ENCODE measurements around the gene NAA50. TPM values are rescaled to one million over a fixed set of nuclear protein-coding genes. Genes with fewer than 3 reads are reported as not detected.

Gene NAA50
- total RNA-seq, 1 experiment from 2014 or later, result 10.9 TPM

GRCh38 chr3:113696658-113697499 lies 49.2 kb downstream of the NAA50 start:
- peak; percentile 99 for DNase-seq (ENCODE audit: low read depth)
- in situ Hi-C loops (cut with HindIII; ENCODE audit: low pct_unique_long_range_greater_than_20kb, low sequenced_read_pairs), result no loop called here

DNA sequence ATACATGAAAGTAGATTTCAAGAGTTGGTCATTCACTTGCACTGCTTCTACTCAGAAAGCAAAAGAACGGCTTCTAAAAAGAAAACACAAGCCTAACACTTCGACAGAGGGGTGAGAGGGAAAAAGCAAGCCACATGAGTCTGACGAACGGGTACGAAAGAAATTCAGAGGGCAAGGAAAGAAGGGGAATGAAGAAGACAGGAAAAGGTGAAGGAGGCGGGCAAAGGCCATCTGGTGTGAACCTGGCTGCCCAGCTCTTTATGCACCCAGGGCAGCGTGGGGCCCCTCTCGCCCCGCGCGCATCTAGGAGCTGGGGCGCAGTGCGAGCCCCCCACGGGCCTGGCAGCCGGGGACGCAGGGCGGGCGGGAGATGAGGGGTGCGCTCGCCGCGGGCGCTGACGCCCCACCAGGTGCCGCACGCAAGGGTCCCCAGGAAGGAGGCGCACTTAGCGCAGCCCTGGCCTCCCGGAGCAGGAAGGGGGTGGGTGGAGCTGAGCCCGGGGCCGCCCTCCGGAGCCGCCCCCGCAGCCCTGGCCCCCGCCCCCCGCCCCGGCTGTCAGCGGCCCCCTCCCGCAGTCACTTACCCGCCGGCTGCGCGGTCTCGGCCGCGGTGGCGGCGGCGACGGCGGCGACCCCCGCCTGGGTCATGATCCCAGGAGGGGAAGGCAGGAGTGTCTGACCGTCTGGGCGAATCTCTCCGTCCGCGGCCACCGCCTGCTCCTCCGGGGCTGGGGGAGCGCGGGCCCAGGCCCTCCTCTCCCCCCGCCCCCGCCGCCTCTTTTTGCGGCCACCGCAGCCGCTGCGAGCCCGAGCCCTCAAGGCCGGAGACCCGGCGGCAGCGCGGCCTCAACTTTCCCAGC lies 50.0 kb downstream of the NAA50 start, which contains the start of gene USF3:
Gene USF3, minus strand, starts transcription at position 857 of the 860 bp plus-strand sequence. CDS start 21,764 bp downstream, outside the sequence.
- in situ Hi-C loops (cut with HindIII; ENCODE audit: low pct_unique_long_range_greater_than_20kb, low sequenced_read_pairs), result no loop called here
- DNase-seq (ENCODE audit: low read depth), result peak; percentile 63

GRCh38 chr3:113695431-113695785 lies 50.6 kb downstream of the NAA50 start:
- no peak for DNase-seq (ENCODE audit: low read depth)
- in situ Hi-C loops (cut with HindIII; ENCODE audit: low pct_unique_long_range_greater_than_20kb, low sequenced_read_pairs), result no loop called here

- no peak for DNase-seq (ENCODE audit: low read depth)
- in situ Hi-C loops (cut with HindIII; ENCODE audit: low pct_unique_long_range_greater_than_20kb, low sequenced_read_pairs), result no loop called here
These were observed 55.6 kb downstream of the NAA50 start for GRCh38 chr3:113690482-113690881.

DNA sequence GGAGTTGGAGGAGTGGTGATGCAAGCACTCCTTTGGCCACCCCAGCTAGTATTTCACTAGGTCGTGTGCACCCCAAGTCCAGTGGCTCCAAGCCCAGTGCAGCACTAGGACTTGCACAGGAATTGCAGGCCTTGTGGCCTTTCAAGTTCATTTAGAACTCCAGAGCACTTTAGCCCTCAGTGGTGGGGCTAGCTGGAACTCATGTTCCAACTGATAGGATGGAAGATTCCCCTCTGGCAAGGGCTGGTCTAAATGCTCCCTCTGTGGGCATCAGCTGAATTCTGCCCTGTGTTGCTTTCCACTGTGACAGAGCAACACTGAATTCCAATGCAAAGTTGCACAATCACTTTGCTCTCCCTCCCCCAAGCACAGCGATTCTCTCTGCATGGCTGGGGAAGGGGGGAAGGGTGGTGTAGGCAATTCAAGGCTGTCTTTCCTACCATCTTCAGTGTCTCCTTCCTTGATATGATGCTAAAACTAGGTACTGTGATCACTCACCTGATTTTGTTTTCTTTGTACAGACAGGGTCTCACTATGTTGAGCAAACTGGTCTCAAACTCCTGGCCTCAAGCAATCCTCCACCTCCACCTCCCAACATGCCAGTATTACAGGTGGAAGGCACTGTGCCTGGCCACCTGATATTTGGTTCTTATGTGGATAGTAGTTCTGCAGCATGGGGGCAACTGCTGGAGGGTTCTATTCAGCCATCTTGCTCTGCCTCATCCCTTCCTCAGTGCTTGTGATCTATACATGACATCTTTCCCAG lies 59.9 kb downstream of the NAA50 start:
- in situ Hi-C loops (cut with HindIII; ENCODE audit: low pct_unique_long_range_greater_than_20kb, low sequenced_read_pairs), result no loop called here
- DNase-seq (ENCODE audit: low read depth), result no peak

DNA sequence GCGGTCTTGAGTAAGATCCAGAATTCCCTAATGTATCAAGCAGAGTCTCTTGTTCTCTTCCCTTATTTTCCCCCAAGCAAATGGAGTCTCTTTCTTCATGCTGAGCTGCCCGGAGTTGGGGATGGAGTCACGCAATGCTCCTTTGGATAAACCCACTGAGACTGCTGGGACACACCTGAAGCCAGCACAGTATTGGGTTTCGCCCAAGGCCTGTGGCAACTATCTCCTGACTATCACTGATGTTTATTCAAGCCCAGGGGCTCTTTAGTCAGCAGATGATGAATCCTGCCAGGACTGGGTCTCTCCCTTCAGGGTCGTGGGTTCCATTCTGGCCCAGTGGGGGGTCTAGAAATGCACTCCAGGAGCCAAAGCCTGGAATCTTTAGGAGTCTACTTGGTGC lies 60.9 kb downstream of the NAA50 start:
- no peak for DNase-seq (ENCODE audit: low read depth)
- in situ Hi-C loops (cut with HindIII; ENCODE audit: low pct_unique_long_range_greater_than_20kb, low sequenced_read_pairs), result no loop called here

GRCh38 chr3:113684271-113684819 lies 61.7 kb downstream of the NAA50 start:
- in situ Hi-C loops (cut with HindIII; ENCODE audit: low pct_unique_long_range_greater_than_20kb, low sequenced_read_pairs), result no loop called here
- DNase-seq (ENCODE audit: low read depth), result no peak

GRCh38 chr3:113678773-113679172 lies 67.3 kb downstream of the NAA50 start:
- DNase-seq (ENCODE audit: low read depth), result no peak
- in situ Hi-C loops (cut with HindIII; ENCODE audit: low pct_unique_long_range_greater_than_20kb, low sequenced_read_pairs), result no loop called here

GRCh38 chr3:113677737-113678136 lies 68.3 kb downstream of the NAA50 start:
- in situ Hi-C loops (cut with HindIII; ENCODE audit: low pct_unique_long_range_greater_than_20kb, low sequenced_read_pairs), result no loop called here
- DNase-seq (ENCODE audit: low read depth), result no peak

DNA sequence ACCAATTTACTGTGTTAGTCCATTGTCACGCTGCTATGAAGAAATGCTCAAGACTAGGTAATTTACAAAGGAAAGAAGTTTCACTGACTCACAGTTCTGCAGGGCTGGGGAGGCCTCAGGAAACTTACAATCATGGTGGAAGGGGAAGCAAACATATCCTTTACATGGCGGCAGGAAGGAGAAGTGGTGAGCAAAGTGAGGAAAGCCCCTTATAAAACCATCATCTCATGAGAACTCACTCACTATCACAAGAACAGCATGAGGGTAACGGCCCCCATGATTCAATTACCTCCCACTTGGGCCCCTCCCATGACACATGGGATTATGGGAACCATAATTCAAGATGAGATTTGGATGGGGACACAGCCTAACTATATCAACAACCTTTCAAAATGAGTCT lies 69.8 kb downstream of the NAA50 start:
- in situ Hi-C loops (cut with HindIII; ENCODE audit: low pct_unique_long_range_greater_than_20kb, low sequenced_read_pairs), result no loop called here
- no peak for DNase-seq (ENCODE audit: low read depth)

GRCh38 chr3:113673593-113673992 lies 72.5 kb downstream of the NAA50 start:
- DNase-seq (ENCODE audit: low read depth), result no peak
- in situ Hi-C loops (cut with HindIII; ENCODE audit: low pct_unique_long_range_greater_than_20kb, low sequenced_read_pairs), result no loop called here

- in situ Hi-C loops (cut with HindIII; ENCODE audit: low pct_unique_long_range_greater_than_20kb, low sequenced_read_pairs), result no loop called here
- DNase-seq (ENCODE audit: low read depth), result no peak
These were observed 78.0 kb downstream of the NAA50 start for GRCh38 chr3:113668015-113668414.

Other genes with a start within 250 kb of the NAA50 start
- 10.2 and 33.6 TPM in 2 replicates for gene SPICE1, start 231.1 kb downstream of the NAA50 start, total RNA-seq (2014; rRNA removed; shearing (Covaris generic); ENCODE audit: low replicate concordance)
- gene SIDT1, start 213.7 kb downstream of the NAA50 start, total RNA-seq (2014; rRNA removed; shearing (Covaris generic); ENCODE audit: low replicate concordance), result not detected in 2 replicates
- gene USF3, start 49.6 kb downstream of the NAA50 start, total RNA-seq (2014; rRNA removed; shearing (Covaris generic); ENCODE audit: low replicate concordance), result 0.44 and 1.3 TPM in 2 replicates
- gene ATP6V1A, start 786 bp upstream of the NAA50 start, total RNA-seq (2014; rRNA removed; shearing (Covaris generic); ENCODE audit: low replicate concordance), result 27.7 and 32.1 TPM in 2 replicates
- gene GRAMD1C, start 92.5 kb upstream of the NAA50 start, total RNA-seq (2014; rRNA removed; shearing (Covaris generic); ENCODE audit: low replicate concordance), result 0.38 and 7.1 TPM in 2 replicates
- gene ZDHHC23, start 201.8 kb upstream of the NAA50 start, total RNA-seq (2014; rRNA removed; shearing (Covaris generic); ENCODE audit: low replicate concordance), result 0.87 and 2.9 TPM in 2 replicates